A673 (cell line): ENCODE measurements around the gene THSD4. TPM values are rescaled to one million over a fixed set of nuclear protein-coding genes. Genes with fewer than 3 reads are reported as not detected.

ENCODE experiments used
- BruUV-seq: library from RNA; stranded (reverse); fragments of 400-500 nt; replicated peaks from 2 replicates; lab custom pipeline; 2021; lab: Mats Ljungman, UMichigan
- CTCF ChIA-PET: fragments of 300-600 bp; sonication (Branson Sonifier 250); formaldehyde crosslinking; loops from one replicate; lab custom pipeline; 2022; ENCODE audit warnings: antibody characterized with exemption; lab: Charles Lee
- POLR2A ChIA-PET: fragments of 300-600 bp; sonication (Branson Sonifier 250); formaldehyde crosslinking; loops from one replicate; lab custom pipeline; 2022; ENCODE audit warnings: antibody characterized with exemption; ENCODE audit not compliant: low non-redundant PET; lab: Charles Lee
- DNase-seq: peaks from one replicate; pipeline ENCODE4 v3.0.0-alpha.2; 2015; ENCODE audit warnings: low spot score
- H3K27ac ChIP-seq: fragments of 200-600 bp; sonication (generic); 2 replicates; pipeline ENCODE4 v1.5.1; 2016; ENCODE audit warnings: mixed run types, low read depth, mild to moderate bottlenecking, mixed read lengths, antibody characterized with exemption, low read length; ENCODE audit not compliant: poor library complexity, severe bottlenecking
- H3K27me3 ChIP-seq: fragments of 200-600 bp; sonication (generic); replicated peaks from 2 replicates; pipeline ENCODE4 v1.6.1; 2017; ENCODE audit warnings: mixed run types, low read depth, mild to moderate bottlenecking, mixed read lengths, antibody characterized with exemption, low read length; ENCODE audit not compliant: insufficient read depth, poor library complexity
- H3K36me3 ChIP-seq: fragments of 200-600 bp; sonication (generic); 2 replicates; pipeline ENCODE4 v1.6.1; 2016; ENCODE audit warnings: mixed run types, mild to moderate bottlenecking, mixed read lengths, antibody characterized with exemption, low read length; ENCODE audit not compliant: insufficient read depth, poor library complexity, severe bottlenecking
- H3K4me1 ChIP-seq: fragments of 200-600 bp; sonication (generic); 2 replicates; pipeline ENCODE4 v1.6.1; 2017; ENCODE audit warnings: mixed run types, mild to moderate bottlenecking, mixed read lengths, antibody characterized with exemption, low read length; ENCODE audit not compliant: insufficient read depth, poor library complexity, severe bottlenecking
- H3K4me3 ChIP-seq: fragments of 200-600 bp; sonication (generic); 2 replicates; pipeline ENCODE4 v1.5.1; 2016; ENCODE audit warnings: low read depth, mixed run types, mild to moderate bottlenecking, mixed read lengths, low read length; ENCODE audit not compliant: poor library complexity, severe bottlenecking
- H3K9me3 ChIP-seq: fragments of 200-600 bp; sonication (generic); 2 replicates; pipeline ENCODE4 v1.6.1; 2016; ENCODE audit warnings: mixed run types, low read depth, mild to moderate bottlenecking, mixed read lengths, antibody characterized with exemption, low read length; ENCODE audit not compliant: poor library complexity, severe bottlenecking
- CTCF ChIP-seq: fragments of 300-800, 200-600 bp; sonication (generic); conservative IDR thresholded peaks from 2 replicates; pipeline ENCODE4 v1.5.1; 2017; ENCODE audit warnings: low read depth, mild to moderate bottlenecking, antibody characterized with exemption, low read length, moderate library complexity, mixed read lengths
- EZH2 ChIP-seq: fragments of 200-600 bp; sonication (generic); IDR thresholded peaks from 2 replicates; pipeline ENCODE4 v1.6.1; 2017; ENCODE audit warnings: borderline replicate concordance, low read depth, mild to moderate bottlenecking, mixed read lengths, antibody characterized with exemption, low read length; ENCODE audit not compliant: poor library complexity, severe bottlenecking
- intact Hi-C: fragments of 100-400 bp; cut with micrococcal nuclease; formaldehyde crosslinking; loops from one replicate; pipeline ENCODE4 v1.10.0; 2022; ENCODE audit not compliant: unreplicated experiment
- total RNA-seq: library from RNA; stranded (reverse); gene quantifications from 2 replicates; pipeline ENCODE4 v1.2.3, GENCODE V29; 2021

The THSD4 gene
- total RNA-seq, 1 experiment from 2014 or later: 2.4 TPM

GRCh38 chr15:71290002-71290401 lies 174.7 kb downstream of the THSD4 start:
- BruUV-seq: no TSS peak
- no peaks in the 10 kb centered on the region for H3K36me3 ChIP-seq
- no peaks in the 10 kb centered on the region for H3K27me3 ChIP-seq
- H3K4me1 ChIP-seq: no peaks in the 10 kb centered on the region
- no peak overlapping the region for H3K27ac ChIP-seq
- TF ChIP-seq CTCF (no peak), EZH2 (no peak)
- H3K4me3 ChIP-seq: no peak overlapping the region
- POLR2A ChIA-PET: no interaction called here
- CTCF ChIA-PET: no interaction called here
- DNase-seq: no peak
- intact Hi-C loops: no loop called here
- no peaks in the 10 kb centered on the region for H3K9me3 ChIP-seq

- ChIA-PET CTCF (no interaction called here), POLR2A (no interaction called here)
- DNase-seq: no peak
- no TSS peak for BruUV-seq
- no peaks in the 10 kb centered on the region for H3K27me3 ChIP-seq
- H3K4me3 ChIP-seq: no peak overlapping the region
- intact Hi-C loops: no loop called here
- TF ChIP-seq CTCF (no peak), EZH2 (no peak)
- no peaks in the 10 kb centered on the region for H3K36me3 ChIP-seq
- no peak overlapping the region for H3K27ac ChIP-seq
- H3K9me3 ChIP-seq: no peaks in the 10 kb centered on the region
- H3K4me1 ChIP-seq: peaks cover 9% of the 10 kb centered on the region
Measured at GRCh38 chr15:71290881-71291635, 175.8 kb downstream of the THSD4 start.

GRCh38 chr15:71291723-71292122 lies 176.5 kb downstream of the THSD4 start:
- CTCF ChIA-PET: no interaction called here
- Histone ChIP-seq H3K27ac (no peak overlapping the region), H3K27me3 (no peaks in the 10 kb centered on the region), H3K4me1 (peaks cover 12% of the 10 kb centered on the region), H3K4me3 (no peak overlapping the region), H3K36me3 (no peaks in the 10 kb centered on the region), H3K9me3 (no peaks in the 10 kb centered on the region)
- no peak for TF ChIP-seq CTCF
- no peak for TF ChIP-seq EZH2
- POLR2A ChIA-PET: no interaction called here
- intact Hi-C loops: no loop called here
- no peak for DNase-seq
- BruUV-seq: no TSS peak
